ENCODE measurements around the gene PPP3CA.
"Not testable (repeated sequence)": the region's sequence is repeated elsewhere in the genome, so short reads cannot be mapped to it uniquely, and the experiment has no call there.

Gene PPP3CA

DNA sequence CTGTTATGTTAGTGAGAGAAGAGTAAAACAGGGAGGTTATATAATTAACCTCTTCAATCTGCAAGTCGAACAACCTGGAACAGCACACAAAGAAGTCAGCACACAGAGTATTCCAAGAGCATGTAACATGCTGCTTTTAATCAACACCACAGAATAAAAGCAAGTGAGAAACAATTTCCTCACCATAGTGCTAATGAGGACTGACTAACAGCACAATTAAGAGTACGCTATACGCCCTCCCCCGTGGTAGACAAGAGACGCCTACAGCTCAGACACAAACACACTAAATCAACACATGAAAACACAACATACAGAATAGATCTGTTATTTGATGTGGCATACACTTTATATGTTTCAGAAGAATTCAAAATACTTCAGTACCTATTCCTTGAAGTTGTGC is 103.0 kb downstream of the PPP3CA start:
- no peak for DNase-seq

GRCh38 chr4:101242441-101242840 is 104.9 kb downstream of the PPP3CA start:
- DNase-seq: no peak

GRCh38 chr4:101240099-101240498 is 107.2 kb downstream of the PPP3CA start:
- no peak for DNase-seq

DNA sequence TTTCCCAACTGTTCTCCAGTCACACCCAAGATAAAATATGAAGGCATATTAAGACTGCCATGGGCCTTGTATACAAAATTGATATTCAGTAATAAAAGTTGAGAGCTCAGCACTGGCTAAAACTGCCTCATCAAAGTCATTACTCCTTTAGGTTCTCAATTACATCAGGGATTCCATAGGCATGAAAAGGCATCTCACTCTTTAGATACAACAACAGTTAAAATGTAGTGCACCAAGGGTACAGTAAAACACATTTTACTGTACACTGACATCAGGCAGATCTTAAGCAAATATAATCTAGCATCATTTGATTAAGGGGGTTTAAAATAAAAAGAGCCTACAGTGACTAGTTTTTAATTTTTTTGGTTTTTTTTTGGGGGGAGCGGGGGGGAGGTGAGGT is 107.7 kb downstream of the PPP3CA start:
- DNase-seq: no peak

DNA sequence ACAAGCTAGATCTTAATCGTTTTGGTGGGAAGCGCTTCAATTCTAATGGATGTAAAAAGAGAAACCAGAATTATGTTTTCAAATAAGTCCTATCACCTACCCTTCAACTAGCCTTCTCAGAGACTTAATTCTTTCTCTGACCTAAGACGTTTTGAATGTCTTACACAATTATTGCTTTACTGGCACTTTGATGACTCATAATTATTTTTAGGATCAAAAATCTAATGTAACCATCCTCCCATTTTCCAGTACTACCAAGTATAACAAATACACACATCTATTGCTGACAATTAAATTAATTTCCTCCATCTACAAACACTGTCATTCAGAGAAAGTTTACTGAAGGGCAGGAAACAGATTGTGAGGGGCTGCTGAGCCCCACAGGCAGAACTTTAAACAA is 108.6 kb downstream of the PPP3CA start:
- DNase-seq: no peak

GRCh38 chr4:101237773-101238172 is 109.6 kb downstream of the PPP3CA start:
- DNase-seq: no peak

DNA sequence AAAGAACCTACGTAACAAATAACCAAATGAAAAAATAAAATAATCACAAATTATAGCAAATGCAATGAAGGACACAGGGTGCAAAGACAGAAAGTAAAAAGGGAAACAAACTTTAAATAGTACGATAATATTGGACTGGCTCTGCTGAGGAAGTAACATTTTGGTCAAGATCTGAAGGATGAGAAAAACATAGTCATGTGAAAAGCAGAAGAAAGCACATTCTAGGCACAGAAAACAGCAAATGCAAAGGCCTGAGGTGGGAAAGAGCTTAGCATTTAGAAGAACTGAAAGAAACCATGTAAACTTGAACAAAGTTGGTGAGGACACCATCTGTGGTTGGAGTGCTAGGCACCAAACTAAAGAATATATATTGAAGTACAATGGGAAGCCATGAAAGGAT is 111.2 kb downstream of the PPP3CA start:
- no peak for DNase-seq

DNA sequence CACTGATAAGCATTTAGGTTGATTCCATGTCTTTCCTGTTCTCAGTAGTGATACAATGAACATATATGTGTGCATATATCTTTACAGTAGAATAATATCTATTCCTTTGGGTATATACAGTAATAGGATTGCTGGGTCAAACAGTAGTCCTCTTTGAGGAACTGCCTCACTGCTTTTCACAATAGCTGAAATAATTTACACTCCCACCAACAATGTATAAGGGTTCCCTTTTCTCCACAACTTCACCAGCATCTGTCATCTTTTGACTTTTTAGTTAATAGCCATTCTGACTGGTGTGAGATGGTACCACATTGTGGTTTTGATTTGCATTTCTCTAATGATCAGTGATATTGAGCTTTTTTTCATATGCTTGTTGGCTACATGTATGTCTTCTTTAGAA is 113.2 kb downstream of the PPP3CA start:
- DNase-seq: not testable (repeated sequence)

- DNase-seq: peak; percentile 5
Measured at GRCh38 chr4:101232074-101232776, 115.1 kb downstream of the PPP3CA start.

DNA sequence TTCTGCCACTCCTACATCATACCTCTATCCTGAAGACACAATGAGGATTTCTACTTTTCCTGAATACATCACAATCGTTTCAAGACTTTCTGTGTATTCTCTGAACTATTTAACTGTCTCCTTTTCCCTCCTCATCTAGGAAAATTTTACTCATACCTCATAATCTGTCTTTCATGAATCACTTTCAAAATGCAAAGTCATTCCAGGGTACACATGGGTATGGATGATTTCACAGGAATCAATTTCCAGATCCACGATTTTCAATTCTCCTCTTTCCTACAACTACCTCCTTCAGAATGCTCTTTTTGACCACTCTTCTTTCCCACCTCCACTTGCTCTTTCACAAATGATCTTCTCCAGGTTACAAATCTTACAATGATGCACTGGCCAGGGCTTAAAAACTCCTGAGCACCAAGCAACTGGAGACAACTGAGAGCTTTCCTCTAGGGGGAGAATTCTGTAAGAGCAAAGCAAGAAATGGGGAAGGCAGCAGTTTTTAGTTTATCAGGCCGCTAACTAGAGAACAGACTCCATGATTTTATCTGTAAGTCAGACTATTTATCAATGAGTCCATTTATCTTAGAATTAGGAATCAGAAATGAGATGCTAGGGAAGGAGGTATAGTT is 116.4 kb downstream of the PPP3CA start:
- DNase-seq: no peak

DNA sequence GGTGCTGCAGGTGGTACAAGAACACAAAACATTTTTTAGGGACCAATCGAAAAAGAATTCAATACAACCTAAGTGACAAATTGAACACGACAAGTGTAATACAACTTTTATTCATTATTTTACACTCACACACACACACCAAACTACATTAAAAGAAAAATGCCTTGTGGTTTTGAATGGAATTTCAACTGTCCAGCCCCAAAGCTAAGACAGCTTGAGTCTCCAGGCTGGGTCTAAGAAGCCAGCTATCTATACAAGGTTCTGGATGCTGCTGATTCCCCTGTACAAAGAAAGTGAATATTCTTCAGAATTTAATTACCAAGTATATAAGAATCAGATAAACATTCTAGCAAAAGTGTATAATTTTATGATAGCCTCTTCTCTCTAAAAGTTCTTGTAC is 118.2 kb downstream of the PPP3CA start:
- no peak for DNase-seq

DNA sequence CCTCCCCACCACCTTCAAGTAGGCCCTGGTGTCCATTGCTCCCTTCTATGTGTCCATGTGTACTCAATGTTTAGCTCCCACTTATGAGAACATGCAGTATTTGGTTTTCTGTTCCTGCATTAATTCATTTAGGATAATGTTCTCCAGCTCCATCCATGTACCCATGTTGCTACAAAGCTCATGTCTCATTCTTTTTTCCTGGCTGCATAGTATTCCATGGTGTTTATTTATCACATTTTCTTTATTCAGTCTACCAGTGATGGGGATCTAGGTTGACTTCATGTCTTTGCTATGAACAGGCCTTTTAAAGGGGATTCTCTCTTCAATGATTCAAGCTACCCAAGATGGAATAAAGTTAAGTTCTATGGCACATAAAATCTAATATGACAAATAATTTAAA is 119.6 kb downstream of the PPP3CA start:
- DNase-seq: no peak

GRCh38 chr4:101224358-101225218 is 122.7 kb downstream of the PPP3CA start:
- DNase-seq: no peak

DNA sequence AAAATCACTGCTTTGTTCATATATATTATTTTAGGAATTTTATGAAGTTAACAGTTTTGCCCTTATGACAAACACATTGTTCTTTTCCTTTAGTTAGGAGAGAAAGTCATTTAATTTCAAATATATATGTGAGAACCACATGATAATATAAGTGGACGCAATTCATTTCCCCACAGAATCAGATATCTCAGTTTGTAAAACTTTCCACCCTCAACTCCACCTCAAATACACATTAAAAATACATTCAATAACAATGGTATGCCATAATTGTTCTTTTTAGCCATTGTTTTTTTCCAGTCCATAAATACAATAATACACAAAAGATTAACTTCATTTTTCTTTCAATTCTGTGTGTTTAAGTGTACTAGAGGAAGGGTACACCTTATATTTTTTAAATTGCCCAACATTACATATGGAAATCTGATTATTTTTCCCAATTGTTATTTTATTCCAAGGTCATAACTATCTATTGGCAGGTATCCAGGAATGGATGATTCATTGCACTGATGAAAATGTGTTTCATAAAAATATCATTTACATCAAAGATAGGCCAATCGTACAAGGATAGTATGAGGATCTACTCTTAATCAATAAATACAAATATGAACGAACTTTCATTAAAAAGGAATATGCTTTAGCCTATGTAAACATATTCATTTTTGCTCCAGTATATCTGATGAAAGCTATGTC is 125.0 kb downstream of the PPP3CA start:
- no peak for DNase-seq

- DNase-seq: no peak
Measured at GRCh38 chr4:101221294-101221693, 126.0 kb downstream of the PPP3CA start.

DNA sequence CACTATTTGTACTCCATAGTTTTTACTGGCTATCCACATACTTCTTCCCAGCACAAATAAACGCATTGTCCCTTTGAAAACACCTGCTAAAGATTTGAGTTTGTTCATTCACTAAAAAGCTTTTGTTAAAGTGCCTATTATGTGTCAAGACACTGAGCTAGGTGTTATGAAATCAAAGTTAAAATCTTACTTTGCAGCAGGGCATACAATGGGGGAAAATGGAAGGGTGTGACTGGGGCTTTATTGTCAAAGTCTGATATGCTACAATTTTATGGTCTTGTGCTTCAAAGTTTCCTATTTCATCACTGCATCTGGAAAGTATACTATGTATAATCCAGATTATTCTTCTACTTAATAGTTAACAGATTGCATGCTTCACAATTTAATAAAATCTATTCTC is 128.4 kb downstream of the PPP3CA start:
- DNase-seq: no peak

GRCh38 chr4:101218346-101218745 is 129.0 kb downstream of the PPP3CA start:
- DNase-seq: no peak

- no peak for DNase-seq
Measured at GRCh38 chr4:101217353-101218031, 129.8 kb downstream of the PPP3CA start.

DNA sequence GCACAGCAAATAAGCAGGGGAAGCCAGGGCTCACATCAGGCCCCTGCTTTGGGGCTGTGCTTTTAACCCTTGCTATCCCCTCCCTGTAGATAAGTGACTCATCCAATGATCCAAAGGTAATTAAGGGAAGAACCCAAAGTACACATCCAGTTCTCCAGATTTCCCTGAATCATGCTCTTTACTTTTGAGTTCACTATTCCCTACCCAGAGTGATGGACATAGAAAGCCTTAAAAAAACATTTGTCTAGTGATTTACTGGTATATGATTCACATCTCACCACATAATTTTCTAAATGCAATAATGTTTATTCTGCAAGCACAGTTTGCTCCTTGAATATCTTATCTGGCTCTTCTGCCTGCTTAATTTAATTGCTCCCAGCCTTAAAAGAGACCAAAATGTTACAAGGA is 136.2 kb downstream of the PPP3CA start:
- DNase-seq: no peak

DNA sequence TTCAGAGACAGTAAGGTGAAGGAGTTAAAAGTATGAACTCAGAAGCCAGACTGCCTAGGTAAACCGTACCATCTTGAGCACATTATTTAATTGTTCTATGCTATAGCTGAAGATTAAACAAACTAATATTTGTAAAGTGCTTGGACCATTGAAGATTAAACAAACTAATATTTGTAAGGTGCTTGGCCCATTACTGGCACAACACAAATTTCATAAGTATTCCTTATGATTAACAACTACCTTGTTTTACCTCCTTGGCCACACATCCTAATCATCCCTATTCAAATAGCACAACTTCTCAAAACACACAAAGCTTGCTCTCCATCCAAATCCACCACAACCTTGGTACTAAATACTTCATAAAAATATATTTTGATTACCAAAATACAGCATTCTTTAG is 137.0 kb downstream of the PPP3CA start:
- no peak for DNase-seq

DNA sequence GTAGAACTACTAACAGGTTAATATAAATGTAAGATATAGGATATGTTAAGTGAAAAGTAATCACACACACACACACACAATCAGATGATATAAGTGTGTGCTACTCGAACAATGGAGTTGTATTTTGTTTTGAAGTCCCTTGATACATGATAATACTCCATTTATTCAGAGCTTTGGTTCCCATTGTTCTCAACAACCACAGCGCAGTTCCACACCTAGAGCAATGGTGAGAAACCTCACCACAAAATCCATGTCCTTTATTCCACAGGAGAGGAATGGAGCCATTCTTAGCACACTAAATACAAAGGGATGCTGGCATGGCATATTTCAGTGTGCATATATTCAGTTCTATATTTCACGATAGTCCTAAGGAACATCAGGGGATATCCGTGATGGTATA is 139.2 kb downstream of the PPP3CA start:
- no peak for DNase-seq

DNA sequence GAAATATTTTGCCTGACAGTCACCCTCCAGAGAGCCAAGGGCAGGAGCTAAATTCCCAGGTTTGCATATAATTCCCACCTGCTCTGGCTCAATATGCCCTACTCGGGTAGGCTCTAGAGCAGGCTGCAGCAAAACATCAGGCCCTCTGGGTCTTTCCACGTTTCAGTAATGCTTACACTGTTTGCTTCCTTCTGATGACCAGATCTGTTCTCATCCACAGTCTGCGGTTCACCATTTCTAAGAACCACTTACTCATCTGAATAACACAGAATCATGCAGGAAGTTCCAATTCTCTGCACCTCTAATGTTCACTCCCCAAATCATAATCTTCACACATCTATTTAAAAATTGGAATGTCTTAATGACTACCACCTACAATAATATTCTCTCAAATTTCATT is 141.4 kb downstream of the PPP3CA start:
- peak; percentile 45 for DNase-seq

GRCh38 chr4:101201421-101201820 is 145.9 kb downstream of the PPP3CA start:
- no peak for DNase-seq
